GM12892 (cell line): ENCODE measurements around the gene IL12A.

Source experiments
- DNase-seq: peaks from one replicate; pipeline ENCODE4 v3.0.0; 2011; ENCODE audit not compliant: insufficient read length
- FAIRE-seq: peaks from 2 replicates; lab custom pipeline; 2011; peaks lifted over from hg19 to GRCh38; lab: Jason Lieb, UNC
- POLR2A ChIP-seq: IDR thresholded peaks from 2 replicates; pipeline ENCODE4 v1.6.1; 2011; ENCODE audit warnings: low read depth, low read length, control low read depth
- POLR2AphosphoS5 ChIP-seq: IDR thresholded peaks from 2 replicates; pipeline ENCODE4 v1.6.1; 2011; ENCODE audit warnings: low read depth, low read length, control low read depth
- TAF1 ChIP-seq: IDR thresholded peaks from 2 replicates; pipeline ENCODE4 v1.6.1; 2011; ENCODE audit warnings: low read depth, mild to moderate bottlenecking, control low read depth, low read length, borderline replicate concordance

IL12A gene

DNA sequence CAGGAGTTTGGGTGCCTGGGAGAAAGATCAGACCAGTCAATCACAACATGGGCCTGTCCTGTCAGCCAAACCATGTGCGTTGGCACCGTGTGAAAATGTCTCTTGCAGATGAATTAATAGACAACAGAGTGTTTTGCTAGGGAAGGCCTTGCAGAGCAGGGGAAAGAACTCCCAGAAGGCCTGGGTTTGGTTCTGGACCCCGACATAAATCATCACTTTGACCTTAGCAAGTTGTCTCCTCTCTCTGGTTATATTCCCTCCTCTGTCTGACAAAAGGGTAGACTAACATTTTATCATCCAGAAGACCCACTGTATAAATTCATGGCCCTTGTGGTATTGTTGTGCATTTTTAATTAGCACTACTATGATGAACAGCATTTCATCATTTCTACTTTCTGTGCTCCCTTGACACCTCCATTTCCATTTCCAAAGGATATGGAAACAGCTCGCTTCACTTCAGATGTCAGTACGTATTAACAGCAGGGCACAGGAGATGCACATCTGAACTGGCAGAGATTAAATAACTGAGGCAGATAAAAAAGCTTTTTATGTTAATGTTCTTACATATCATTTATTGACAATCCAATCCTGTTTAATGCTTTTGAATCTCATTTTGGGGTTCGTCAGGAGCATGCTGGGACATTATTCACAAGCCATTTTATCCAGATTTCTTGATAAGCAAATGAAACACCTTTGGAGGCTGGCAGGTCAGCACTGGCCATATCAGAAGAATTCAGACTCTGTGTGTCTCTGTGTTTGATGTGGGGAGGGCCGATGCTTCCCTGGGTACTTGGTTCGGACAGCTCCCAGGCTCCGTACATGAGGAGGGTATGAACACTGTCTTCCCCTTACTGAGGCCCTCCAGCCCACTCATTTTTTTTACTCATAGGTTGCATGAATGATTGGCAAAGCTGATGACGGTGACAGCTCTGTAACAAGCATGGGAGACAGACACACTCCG is 28.2 kb upstream of the IL12A start:
- FAIRE-seq = no peak
- no peak for DNase-seq
- no peak for TF ChIP-seq TAF1

DNA sequence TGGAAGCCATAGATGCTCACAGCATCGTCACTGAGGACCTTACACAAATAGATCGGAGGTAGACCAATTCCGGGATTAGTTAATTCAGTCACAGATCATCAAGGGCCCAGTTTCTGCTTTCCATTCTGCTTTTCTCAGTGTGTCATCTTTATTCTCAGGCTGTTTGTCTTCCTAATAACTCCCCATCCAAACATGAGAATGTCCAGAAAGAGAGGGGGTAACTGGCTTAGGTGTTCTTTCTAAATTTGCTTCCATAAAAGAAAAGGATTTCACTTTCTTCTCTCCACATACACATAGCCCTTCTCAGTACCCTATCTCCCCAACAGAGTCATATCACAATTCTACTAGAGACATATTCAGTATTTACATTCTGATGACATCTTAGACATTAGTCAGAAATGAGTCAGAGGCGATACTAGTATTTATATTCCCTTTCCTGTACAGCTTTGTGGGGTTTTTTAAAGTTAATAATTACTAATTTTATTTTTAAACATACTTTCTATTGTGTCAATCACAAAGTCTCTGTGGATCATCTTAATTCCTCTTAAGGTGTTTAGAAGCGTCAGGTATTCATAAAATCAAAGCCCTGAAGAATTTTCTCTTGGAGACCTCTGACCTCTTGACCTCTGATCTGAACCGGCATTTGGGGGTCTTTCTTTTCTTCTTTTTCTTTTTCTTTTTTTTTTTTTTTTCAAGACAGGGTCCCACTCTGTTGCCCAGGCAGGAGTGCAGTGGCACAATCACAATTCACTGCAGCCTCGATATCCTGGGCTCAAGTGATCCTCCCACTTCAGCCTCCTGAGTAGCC is 24.3 kb upstream of the IL12A start:
- FAIRE-seq = peak; percentile 88
- TF ChIP-seq TAF1 = no peak
- TF ChIP-seq POLR2AphosphoS5 = no peak
- no peak for TF ChIP-seq POLR2A
- DNase-seq = peak; percentile 33

DNA sequence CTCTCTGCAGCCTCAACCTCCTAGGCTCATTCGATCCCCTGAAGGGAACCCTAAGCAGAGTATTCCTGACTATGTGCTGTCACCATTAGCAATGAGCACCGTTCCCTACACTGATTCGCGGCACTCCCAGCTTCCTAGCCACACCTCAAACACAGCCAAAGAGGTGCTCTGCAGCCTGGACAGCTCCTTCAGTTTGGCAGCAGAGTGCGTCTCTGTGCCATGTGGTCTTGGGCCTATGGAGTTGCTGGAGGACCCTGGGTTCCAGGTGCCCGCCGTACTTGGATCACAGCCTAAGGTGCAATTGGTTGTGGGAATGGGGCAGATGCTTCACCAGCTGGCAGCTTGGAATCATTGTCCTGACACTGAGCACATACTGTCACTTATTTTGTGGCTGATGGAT is 17.3 kb upstream of the IL12A start:
- no peak for FAIRE-seq
- TF ChIP-seq TAF1 (no peak), POLR2AphosphoS5 (no peak), POLR2A (no peak)

DNA sequence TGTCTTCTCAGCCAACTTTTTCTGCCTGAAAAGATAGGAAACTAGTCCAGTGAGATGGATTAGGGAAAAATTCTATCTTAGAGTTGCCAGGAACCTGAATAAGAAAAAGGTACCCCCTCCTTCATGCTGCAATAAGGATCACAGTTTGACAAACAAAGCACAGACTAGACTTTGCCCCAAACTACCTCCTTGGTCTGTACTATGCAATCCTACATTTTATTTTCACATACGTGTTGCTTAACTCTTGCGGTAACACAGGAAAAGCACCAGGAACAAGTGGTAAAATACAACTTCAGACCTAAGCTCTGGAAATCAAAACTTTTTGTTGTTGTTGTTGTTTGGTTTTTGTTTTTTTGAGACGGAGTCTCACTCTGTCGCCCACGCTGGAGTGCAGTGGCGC is 11.3 kb upstream of the IL12A start:
- no peak for TF ChIP-seq POLR2A
- no peak for TF ChIP-seq POLR2AphosphoS5
- TF ChIP-seq TAF1 = no peak
- no peak for DNase-seq
- FAIRE-seq = no peak

More for the DNA sequence above, 17.3 kb upstream of the IL12A start:
- DNase-seq = no peak

DNA sequence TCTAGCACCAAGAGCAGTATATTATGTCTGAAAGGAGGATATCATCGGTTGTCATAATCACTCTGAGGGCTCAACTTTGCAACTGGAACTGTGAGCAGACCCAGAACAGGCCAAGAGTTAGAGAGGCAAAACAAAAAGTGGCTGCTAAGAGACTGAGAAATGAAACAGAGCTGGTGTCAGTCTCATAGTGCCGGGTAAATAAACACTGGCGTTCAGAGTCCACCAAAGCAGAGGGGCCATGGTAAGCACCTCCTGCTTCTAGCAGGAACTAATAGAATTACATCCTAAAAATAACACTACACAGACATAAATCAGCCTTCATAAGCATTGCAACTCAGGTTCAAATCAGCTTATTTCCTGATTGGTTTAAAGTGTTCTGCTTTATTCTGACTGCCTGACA is 10.3 kb upstream of the IL12A start:
- FAIRE-seq (peak; percentile 5), DNase-seq (no peak)
- TF ChIP-seq TAF1 (no peak), POLR2A (no peak), POLR2AphosphoS5 (no peak)

DNA sequence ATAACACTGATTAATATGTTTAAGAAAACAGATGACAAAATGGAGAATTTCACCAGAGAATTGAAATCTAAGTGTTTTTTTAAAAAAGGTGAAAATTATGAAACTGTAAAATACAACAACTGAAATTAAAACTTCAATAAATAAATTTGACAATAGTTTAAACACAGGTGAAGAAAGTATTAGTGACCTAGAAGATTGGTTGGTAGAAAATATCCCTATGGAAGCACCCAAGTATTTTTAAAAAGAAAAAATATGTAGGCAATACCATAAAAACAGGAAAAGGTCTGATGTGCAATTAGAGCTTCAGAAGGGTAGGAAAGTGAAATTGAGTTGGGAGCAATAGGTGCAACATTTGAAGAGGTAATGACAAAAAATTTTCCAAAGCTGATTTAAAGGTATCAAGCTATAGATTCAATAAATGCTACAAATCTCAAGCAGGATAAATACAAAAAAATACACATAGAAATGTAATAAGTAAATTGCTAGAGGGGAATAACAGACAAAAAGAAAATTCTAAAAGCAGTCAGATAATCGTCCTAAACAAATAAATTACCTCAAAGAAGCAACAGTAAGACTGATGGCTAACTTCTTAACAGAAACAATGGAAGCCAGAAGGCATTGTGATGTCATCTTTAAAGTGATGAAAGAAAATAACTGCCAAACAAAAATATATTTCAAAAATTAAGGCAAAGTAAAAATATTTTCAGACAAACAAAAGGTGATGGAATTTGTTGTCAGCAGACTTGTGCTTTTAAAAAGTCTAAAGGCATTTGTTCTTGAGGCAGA is 9.5 kb upstream of the IL12A start:
- no peak for FAIRE-seq
- DNase-seq = no peak
- TF ChIP-seq POLR2AphosphoS5 (no peak), TAF1 (no peak)

DNA sequence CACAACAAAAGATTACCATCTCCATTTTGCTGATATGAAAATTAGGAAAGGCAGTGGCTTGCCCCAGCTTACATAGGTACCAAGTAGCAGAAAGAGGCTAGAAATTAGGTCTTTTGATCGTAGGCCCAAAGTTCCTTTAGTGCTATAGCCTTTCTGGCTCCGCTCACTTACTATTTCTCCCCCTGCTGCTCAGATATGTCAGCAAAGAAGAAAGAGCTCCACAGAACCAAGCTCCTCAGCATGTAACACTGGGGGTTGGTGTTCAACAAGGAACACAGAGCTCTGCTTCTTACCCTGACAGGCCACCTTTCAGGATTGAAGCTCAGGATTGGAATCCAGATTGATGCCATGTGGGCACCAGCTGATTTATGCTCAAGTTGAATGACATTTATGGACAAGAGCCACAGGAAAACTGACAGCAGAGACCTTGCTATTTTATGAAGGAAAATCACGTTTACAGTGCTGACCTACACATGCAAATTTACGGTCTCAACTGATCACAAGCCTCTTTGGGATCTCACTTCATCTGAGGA is 6.1 kb upstream of the IL12A start:
- FAIRE-seq = no peak
- TF ChIP-seq TAF1 (no peak), POLR2AphosphoS5 (no peak), POLR2A (no peak)
- no peak for DNase-seq

DNA sequence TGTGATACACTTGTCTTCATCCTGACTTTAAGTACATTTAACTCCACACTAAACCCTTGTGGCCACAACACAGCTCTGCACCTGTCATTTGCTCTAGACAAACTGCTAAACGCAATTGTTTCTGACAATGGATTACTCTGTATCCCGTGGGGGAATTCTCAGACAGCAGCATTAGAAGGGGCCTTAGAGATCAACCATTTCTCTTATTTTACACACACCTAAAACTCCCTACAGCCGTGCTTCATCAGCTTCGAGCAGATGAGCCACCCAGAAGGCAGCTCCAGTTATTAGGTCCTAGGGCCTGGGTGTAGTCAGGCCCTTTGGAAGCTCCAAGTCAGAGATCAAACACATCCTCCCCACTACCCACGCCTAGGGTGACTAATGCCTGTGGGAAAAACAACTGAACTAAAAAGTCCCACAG is 1.3 kb upstream of the IL12A start:
- FAIRE-seq (peak; percentile 86), DNase-seq (no peak)

DNA sequence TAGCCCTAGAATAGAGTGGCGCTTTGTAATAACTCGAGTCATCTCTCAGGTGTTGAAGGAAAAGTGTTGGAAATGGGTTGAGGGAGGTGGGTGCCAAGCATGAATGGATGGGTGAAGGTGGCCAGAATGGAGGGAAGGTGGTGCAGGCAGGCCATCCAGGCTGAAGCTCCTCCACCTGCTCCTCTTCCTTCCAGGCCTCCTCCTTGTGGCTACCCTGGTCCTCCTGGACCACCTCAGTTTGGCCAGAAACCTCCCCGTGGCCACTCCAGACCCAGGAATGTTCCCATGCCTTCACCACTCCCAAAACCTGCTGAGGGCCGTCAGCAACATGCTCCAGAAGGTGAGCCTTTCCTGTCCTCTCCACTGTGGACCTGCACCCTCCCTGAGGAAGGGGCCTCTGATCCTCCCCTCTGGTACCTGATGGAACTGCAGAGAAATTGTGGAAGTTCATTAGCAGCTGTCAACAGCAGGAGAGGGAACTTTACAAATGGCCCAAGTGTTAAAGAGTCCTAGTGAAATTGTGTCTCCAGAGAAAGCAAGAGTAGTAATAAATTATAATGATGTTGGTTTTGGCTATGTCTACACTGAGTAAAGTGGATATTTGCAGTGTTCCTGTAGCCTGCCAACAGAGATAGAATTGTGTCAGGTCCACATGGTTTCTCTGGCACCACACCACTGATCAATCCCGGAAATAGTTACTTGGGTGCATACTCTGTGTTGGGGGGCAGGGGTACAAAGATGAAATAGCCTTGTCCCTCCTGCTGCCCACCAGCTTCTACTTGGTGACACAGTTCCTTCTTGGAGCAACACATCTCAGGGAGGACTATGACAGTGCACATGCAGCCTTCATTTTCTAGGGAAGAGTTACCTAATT is 1.6 kb downstream of the IL12A start:
- FAIRE-seq (no peak), DNase-seq (no peak)

More for the DNA sequence above, 1.3 kb upstream of the IL12A start:
- no peak for TF ChIP-seq POLR2A
- TF ChIP-seq TAF1 = no peak
- no peak for TF ChIP-seq POLR2AphosphoS5

DNA sequence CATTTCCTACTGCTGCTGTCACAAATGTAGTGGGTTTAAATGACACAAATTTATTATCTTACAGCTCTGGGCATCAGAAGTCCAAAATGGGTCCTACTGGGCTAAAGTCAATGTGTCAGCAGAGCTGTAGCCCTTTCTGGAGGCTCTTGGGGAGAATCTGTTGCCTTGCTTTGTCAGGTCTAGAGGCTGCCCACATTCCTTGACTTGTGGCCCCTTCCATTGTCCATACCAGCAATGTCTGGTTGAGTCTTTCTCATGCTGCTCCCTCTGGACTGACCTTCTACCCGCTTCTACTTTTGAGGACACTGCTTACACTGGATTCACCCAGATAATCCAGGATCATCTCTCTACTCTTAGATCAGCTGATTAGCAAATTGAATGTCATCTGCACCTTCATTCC is 3.0 kb downstream of the IL12A start:
- DNase-seq = no peak
- FAIRE-seq = no peak

More for the DNA sequence above, 1.6 kb downstream of the IL12A start:
- TF ChIP-seq TAF1 (no peak), POLR2A (no peak), POLR2AphosphoS5 (no peak)

More for the DNA sequence above, 3.0 kb downstream of the IL12A start:
- TF ChIP-seq POLR2AphosphoS5 (no peak), TAF1 (no peak), POLR2A (no peak)
